Measurements from ENCODE around the gene ZBTB34.

ZBTB34 gene

GRCh38 chr9:126852086-126852688 is 8.3 kb upstream of the ZBTB34 start:
- no peak overlapping the region for H3K4me3 ChIP-seq (ENCODE audit: low read depth, low read length)
- TF ChIP-seq CTCF (IDR thresholded peaks at IDR 0.05; ENCODE audit: low read depth, low read length, missing control alignments): no peak
- DNase-seq (ENCODE audit: low read depth): no peak
- in situ Hi-C loops (cut with HindIII; ENCODE audit: low sequenced_read_pairs): no loop called here

GRCh38 chr9:126853667-126854066 is 6.8 kb upstream of the ZBTB34 start:
- H3K4me3 ChIP-seq (ENCODE audit: low read depth, low read length): no peak overlapping the region
- no peak for DNase-seq (ENCODE audit: low read depth)
- in situ Hi-C loops (cut with HindIII; ENCODE audit: low sequenced_read_pairs): no loop called here
- no peak for TF ChIP-seq CTCF (IDR thresholded peaks at IDR 0.05; ENCODE audit: low read depth, low read length, missing control alignments)

GRCh38 chr9:126854734-126855133 is 5.7 kb upstream of the ZBTB34 start:
- H3K4me3 ChIP-seq (ENCODE audit: low read depth, low read length): no peak overlapping the region
- DNase-seq (ENCODE audit: low read depth): no peak
- TF ChIP-seq CTCF (IDR thresholded peaks at IDR 0.05; ENCODE audit: low read depth, low read length, missing control alignments): no peak
- in situ Hi-C loops (cut with HindIII; ENCODE audit: low sequenced_read_pairs): no loop called here

GRCh38 chr9:126856326-126856877 is 4.0 kb upstream of the ZBTB34 start:
- no peak for TF ChIP-seq CTCF (IDR thresholded peaks at IDR 0.05; ENCODE audit: low read depth, low read length, missing control alignments)
- DNase-seq (ENCODE audit: low read depth): no peak
- H3K4me3 ChIP-seq (ENCODE audit: low read depth, low read length): no peak overlapping the region
- in situ Hi-C loops (cut with HindIII; ENCODE audit: low sequenced_read_pairs): no loop called here

GRCh38 chr9:126857261-126857960 is 3.0 kb upstream of the ZBTB34 start:
- in situ Hi-C loops (cut with HindIII; ENCODE audit: low sequenced_read_pairs): no loop called here
- no peak overlapping the region for H3K4me3 ChIP-seq (ENCODE audit: low read depth, low read length)
- DNase-seq (ENCODE audit: low read depth): no peak
- TF ChIP-seq CTCF (IDR thresholded peaks at IDR 0.05; ENCODE audit: low read depth, low read length, missing control alignments): no peak

- no peak overlapping the region for H3K4me3 ChIP-seq (ENCODE audit: low read depth, low read length)
- in situ Hi-C loops (cut with HindIII; ENCODE audit: low sequenced_read_pairs): no loop called here
- no peak for DNase-seq (ENCODE audit: low read depth)
- TF ChIP-seq CTCF (IDR thresholded peaks at IDR 0.05; ENCODE audit: low read depth, low read length, missing control alignments): no peak
Measured at GRCh38 chr9:126859111-126859510, 1.3 kb upstream of the ZBTB34 start.

All from astrocyte of the cerebellum (primary cell).